Posterior vena cava (tissue), 2 donors: ENCODE data around the gene OR1I1. TPM values are rescaled to one million over a fixed set of nuclear protein-coding genes. Genes with fewer than 3 reads are reported as not detected.
"Not testable (repeated sequence)": the region's sequence is repeated elsewhere in the genome, so short reads cannot be mapped to it uniquely, and the experiment has no call there.

Source experiments
- DNase-seq: peaks from one replicate; pipeline ENCODE4 v3.0.0-alpha.2; 2020; ENCODE audit warnings: low spot score
- intact Hi-C, 2 donors: fragments of 100-400 bp; cut with DNase I; formaldehyde crosslinking; loops; one replicate each; pipeline versions ENCODE4 v1.14.1 to v1.14.2; 2022 to 2023
- long read RNA-seq, 2 donors: library from polyadenylated mRNA; unstranded; transcript quantifications; one replicate each; pipeline ENCODE4 v2.0.0, GENCODE V29; 2020 to 2021
- total RNA-seq, 2 donors: library from RNA; stranded (reverse); fragmentation: NEBNext Ultra II Directional; extraction: Animal tissue kit (Norgen Biotek cat#: 25700); gene quantifications; one replicate each; pipeline ENCODE4 v1.2.1, GENCODE V29; 2021
- donor health status: DM: yes; HTN: yes; CAD: no.
- donor health status: DM: yes; HTN: yes; CAD: no.

The OR1I1 gene
- not detected for total RNA-seq
- long read RNA-seq, donor 1 = 0 reads
- long read RNA-seq, donor 2 = 0 reads

GRCh38 chr19:15081911-15082310, at the start of gene OR1I1:
Gene OR1I1 (plus strand): TSS chr19:15082211. CDS start chr19:15087066, 4,855 bp downstream.
- DNase-seq = peak; percentile 31
- intact Hi-C loops = no loop called here

- no peak for DNase-seq
- intact Hi-C loops = no loop called here
These were observed 46.2 kb upstream of the OR1I1 start for GRCh38 chr19:15035795-15036311.

- intact Hi-C loops = no loop called here
- DNase-seq = no peak
These were observed 44.4 kb upstream of the OR1I1 start for GRCh38 chr19:15037586-15037985.

- DNase-seq = no peak
- intact Hi-C loops = no loop called here
These were observed 43.7 kb upstream of the OR1I1 start for GRCh38 chr19:15038294-15038693.

GRCh38 chr19:15042003-15042402, 40.0 kb upstream of the OR1I1 start:
- intact Hi-C loops = no loop called here
- DNase-seq = no peak

GRCh38 chr19:15042826-15043225, 39.2 kb upstream of the OR1I1 start:
- no peak for DNase-seq
- intact Hi-C loops = no loop called here

GRCh38 chr19:15045506-15045905, 36.5 kb upstream of the OR1I1 start:
- no peak for DNase-seq
- intact Hi-C loops = no loop called here

- intact Hi-C loops = no loop called here
- no peak for DNase-seq
These were observed 34.3 kb upstream of the OR1I1 start for GRCh38 chr19:15047680-15048079.

GRCh38 chr19:15048128-15048527, 33.9 kb upstream of the OR1I1 start:
- intact Hi-C loops = no loop called here
- no peak for DNase-seq

- no peak for DNase-seq
- intact Hi-C loops = no loop called here
These were observed 33.0 kb upstream of the OR1I1 start, which contains the start of gene CASP14 for GRCh38 chr19:15048885-15049541. Gene CASP14 (plus strand): TSS chr19:15049480. CDS start chr19:15052252, 2,772 bp downstream.

- DNase-seq = no peak
- intact Hi-C loops = no loop called here
These were observed 31.4 kb upstream of the OR1I1 start for GRCh38 chr19:15050639-15051038.

GRCh38 chr19:15062036-15062435, 20.0 kb upstream of the OR1I1 start:
- intact Hi-C loops = no loop called here
- no peak for DNase-seq

GRCh38 chr19:15070386-15070785, 11.6 kb upstream of the OR1I1 start:
- DNase-seq, intact Hi-C loops: not testable (repeated sequence)

- intact Hi-C loops = no loop called here
- DNase-seq = peak; percentile 43
These were observed 8.9 kb upstream of the OR1I1 start for GRCh38 chr19:15072930-15073647.

GRCh38 chr19:15074371-15074770, 7.6 kb upstream of the OR1I1 start:
- DNase-seq = no peak
- intact Hi-C loops = no loop called here

GRCh38 chr19:15075806-15076205, 6.2 kb upstream of the OR1I1 start:
- intact Hi-C loops = no loop called here
- no peak for DNase-seq

GRCh38 chr19:15080002-15080401, 2.0 kb upstream of the OR1I1 start:
- intact Hi-C loops = not testable (repeated sequence)
- DNase-seq = peak; percentile 1

- peak; percentile 45 for DNase-seq
- intact Hi-C loops = loop anchor here in 1 of 2 donors (5.0 kb wide), 1 partner anchor 465 kb away; no protein-coding TSS in a partner anchor
These were observed 5.2 kb downstream of the OR1I1 start for GRCh38 chr19:15087182-15087581.

- intact Hi-C loops = loop anchor here (1.0 to 10.0 kb wide), 3 partner anchors 58 to 465 kb away; no protein-coding TSS in a partner anchor
- DNase-seq = peak; percentile 76
These were observed 10.1 kb downstream of the OR1I1 start for GRCh38 chr19:15091918-15092753.
